ENCODE results near the gene PLA2G2F.

DNA sequence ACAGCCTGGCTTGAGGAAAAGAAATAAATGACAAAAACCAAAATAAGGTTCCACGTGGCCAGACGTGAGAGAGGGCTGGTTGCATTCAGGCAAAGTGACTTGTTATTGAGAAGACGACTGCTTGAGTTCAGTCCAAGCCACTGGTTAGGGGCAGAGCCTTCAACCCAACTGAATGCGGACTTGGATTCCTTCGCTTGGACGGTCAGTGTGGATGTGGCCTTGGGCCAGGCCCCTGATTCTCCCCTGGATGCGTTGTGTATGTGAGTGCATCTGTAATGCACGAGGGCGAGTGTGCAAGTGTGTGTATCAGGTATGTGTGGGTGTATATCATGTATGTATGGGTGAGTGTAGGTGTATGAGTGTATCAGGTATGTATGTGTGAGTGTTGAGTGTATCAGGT lies 1.9 kb downstream of the PLA2G2F start:
- TF ChIP-seq, protein P1, sequence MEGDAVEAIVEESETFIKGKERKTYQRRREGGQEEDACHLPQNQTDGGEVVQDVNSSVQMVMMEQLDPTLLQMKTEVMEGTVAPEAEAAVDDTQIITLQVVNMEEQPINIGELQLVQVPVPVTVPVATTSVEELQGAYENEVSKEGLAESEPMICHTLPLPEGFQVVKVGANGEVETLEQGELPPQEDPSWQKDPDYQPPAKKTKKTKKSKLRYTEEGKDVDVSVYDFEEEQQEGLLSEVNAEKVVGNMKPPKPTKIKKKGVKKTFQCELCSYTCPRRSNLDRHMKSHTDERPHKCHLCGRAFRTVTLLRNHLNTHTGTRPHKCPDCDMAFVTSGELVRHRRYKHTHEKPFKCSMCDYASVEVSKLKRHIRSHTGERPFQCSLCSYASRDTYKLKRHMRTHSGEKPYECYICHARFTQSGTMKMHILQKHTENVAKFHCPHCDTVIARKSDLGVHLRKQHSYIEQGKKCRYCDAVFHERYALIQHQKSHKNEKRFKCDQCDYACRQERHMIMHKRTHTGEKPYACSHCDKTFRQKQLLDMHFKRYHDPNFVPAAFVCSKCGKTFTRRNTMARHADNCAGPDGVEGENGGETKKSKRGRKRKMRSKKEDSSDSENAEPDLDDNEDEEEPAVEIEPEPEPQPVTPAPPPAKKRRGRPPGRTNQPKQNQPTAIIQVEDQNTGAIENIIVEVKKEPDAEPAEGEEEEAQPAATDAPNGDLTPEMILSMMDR (IDR thresholded peaks at IDR 0.05), result no peak
- TF ChIP-seq POLR2A (IDR thresholded peaks at IDR 0.05), result no peak

All from uterus (tissue), 2 donors.